Dermis lymphatic vessel endothelial cell (primary cell): Measurements from ENCODE around the gene ARHGDIA. TPM values are rescaled to one million over a fixed set of nuclear protein-coding genes. Genes with fewer than 3 reads are reported as not detected.

ENCODE experiments used
- total RNA-seq: library from RNA; depleted of rRNA; stranded (reverse); fragments of >200 nt; gene quantifications from 2 replicates; pipeline ENCODE4 v1.2.1, GENCODE V29; 2014

ARHGDIA gene
- total RNA-seq: 99.4 and 99.5 TPM in 2 replicates

GRCh38 chr17:81870981-81871386 lies at the start of gene ARHGDIA:
TSS of gene ARHGDIA (minus strand) at chr17:81871337. CDS start at chr17:81869930, 1,407 bp downstream.

GRCh38 chr17:81917565-81918332 lies 46.6 kb upstream of the ARHGDIA start, which contains the start of gene SIRT7:
TSS of gene SIRT7 (minus strand) at chr17:81918176. CDS start at chr17:81918131, 45 bp downstream.

GRCh38 chr17:81911277-81911961 lies 40.3 kb upstream of the ARHGDIA start, which contains the start of gene PCYT2:
TSS of gene PCYT2 (minus strand) at chr17:81911399. CDS start at chr17:81911355, 44 bp downstream.

GRCh38 chr17:81902023-81902652 lies 31.0 kb upstream of the ARHGDIA start, which contains the start of gene NPB:
TSS of gene NPB (plus strand) at chr17:81902238. CDS start at chr17:81902278, 40 bp downstream.

GRCh38 chr17:81859906-81860755 lies 11.0 kb downstream of the ARHGDIA start, which contains the start of gene P4HB:
TSS of gene P4HB (minus strand) at chr17:81860535. CDS start at chr17:81860471, 64 bp downstream.

DNA sequence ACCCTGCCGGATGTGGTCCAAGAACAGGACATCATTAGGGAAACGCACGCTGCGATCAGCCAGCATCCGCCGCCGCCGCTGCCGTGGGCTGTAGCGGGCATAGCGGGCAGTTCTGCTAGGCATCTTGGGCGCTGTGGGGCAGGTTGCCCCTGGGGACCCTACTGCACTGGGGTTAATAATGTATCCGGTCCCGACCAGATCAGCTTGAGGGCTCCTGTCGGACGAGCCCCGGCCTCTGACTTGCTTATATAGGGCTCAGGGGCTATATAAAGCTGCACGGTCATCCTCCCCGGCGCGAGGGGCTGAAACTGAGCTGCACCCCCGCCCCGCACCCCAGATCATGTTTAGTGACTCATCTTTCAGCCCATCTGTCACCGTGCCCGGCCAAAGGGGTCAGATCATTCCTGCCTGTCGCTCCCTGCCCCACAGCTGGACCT lies 36.3 kb downstream of the ARHGDIA start, which contains the start of gene PPP1R27:
PPP1R27 (minus strand) TSS at position 220 of the 437 bp plus-strand sequence; CDS start at position 123, 97 bp downstream.

GRCh38 chr17:81833160-81833920 lies 37.8 kb downstream of the ARHGDIA start, which contains the start of gene MCRIP1:
TSS of gene MCRIP1 (minus strand) at chr17:81833291. CDS start at chr17:81824506, 8,785 bp downstream.

Other genes starting within 250 kb of the ARHGDIA start
- 57.2 and 71.2 TPM in 2 replicates for gene NPLOC4, start 234.2 kb downstream of the ARHGDIA start, total RNA-seq
- gene TSPAN10, start 234.1 kb downstream of the ARHGDIA start, total RNA-seq: 0.43 and 0.60 TPM in 2 replicates
- gene PDE6G, start 214.8 kb downstream of the ARHGDIA start, total RNA-seq: 1.2 and 4.3 TPM in 2 replicates
- gene OXLD1, start 204.7 kb downstream of the ARHGDIA start, total RNA-seq: 26.8 and 29.6 TPM in 2 replicates
- 5.5 and 7.5 TPM in 2 replicates for gene CCDC137, start 204.6 kb downstream of the ARHGDIA start, total RNA-seq
- gene ARL16, start 187.5 kb downstream of the ARHGDIA start, total RNA-seq: 28.1 and 29.0 TPM in 2 replicates
- gene HGS, start 187.3 kb downstream of the ARHGDIA start, total RNA-seq: 35.8 and 39.4 TPM in 2 replicates
- 6.6 and 7.0 TPM in 2 replicates for gene MRPL12, start 168.0 kb downstream of the ARHGDIA start, total RNA-seq
- 6.6 and 7.7 TPM in 2 replicates for gene SLC25A10, start 159.1 kb downstream of the ARHGDIA start, total RNA-seq
- gene GCGR, start 67.2 kb downstream of the ARHGDIA start, total RNA-seq: not detected in 2 replicates
- 112 and 134 TPM in 2 replicates for gene MCRIP1, start 38.0 kb downstream of the ARHGDIA start, total RNA-seq
- not detected in 2 replicates for gene PPP1R27, start 36.3 kb downstream of the ARHGDIA start, total RNA-seq
- 517 and 746 TPM in 2 replicates for gene P4HB, start 10.8 kb downstream of the ARHGDIA start, total RNA-seq
- gene ALYREF, start 20.2 kb upstream of the ARHGDIA start, total RNA-seq: 126 and 127 TPM in 2 replicates
- 87.0 and 103 TPM in 2 replicates for gene ANAPC11, start 20.4 kb upstream of the ARHGDIA start, total RNA-seq
- gene NPB, start 30.9 kb upstream of the ARHGDIA start, total RNA-seq: 0.09 and 0.11 TPM in 2 replicates
- gene PCYT2, start 40.1 kb upstream of the ARHGDIA start, total RNA-seq: 18.2 and 25.2 TPM in 2 replicates
- 10.4 and 11.8 TPM in 2 replicates for gene SIRT7, start 46.8 kb upstream of the ARHGDIA start, total RNA-seq
- 13.7 TPM in 2 replicates for gene MAFG, start 56.4 kb upstream of the ARHGDIA start, total RNA-seq
- gene PYCR1, start 66.0 kb upstream of the ARHGDIA start, total RNA-seq: 33.8 and 39.7 TPM in 2 replicates
- gene MYADML2, start 75.9 kb upstream of the ARHGDIA start, total RNA-seq: not detected in 2 replicates
- gene NOTUM, start 89.8 kb upstream of the ARHGDIA start, total RNA-seq: under 0.01 TPM in 1 of 2 replicates, not detected in the other
- 19.6 and 29.0 TPM in 2 replicates for gene ASPSCR1, start 106.3 kb upstream of the ARHGDIA start, total RNA-seq
- gene CENPX, start 151.5 kb upstream of the ARHGDIA start, total RNA-seq: 26.2 and 28.1 TPM in 2 replicates
- gene LRRC45, start 152.0 kb upstream of the ARHGDIA start, total RNA-seq: 8.2 and 9.2 TPM in 2 replicates
- gene RAC3, start 160.3 kb upstream of the ARHGDIA start, total RNA-seq: 10.7 TPM in 2 replicates
- gene DCXR, start 166.4 kb upstream of the ARHGDIA start, total RNA-seq: 26.8 and 33.8 TPM in 2 replicates
- 19.3 and 19.6 TPM in 2 replicates for gene RFNG, start 180.5 kb upstream of the ARHGDIA start, total RNA-seq
- 66.4 and 72.4 TPM in 2 replicates for gene GPS1, start 180.6 kb upstream of the ARHGDIA start, total RNA-seq
- 30.2 and 35.2 TPM in 2 replicates for gene DUS1L, start 194.5 kb upstream of the ARHGDIA start, total RNA-seq
- 18.1 and 22.5 TPM in 2 replicates for gene FASN, start 226.9 kb upstream of the ARHGDIA start, total RNA-seq